Activated gamma-delta T cell treated with Interleukin-2 at 50 U/mL for 16 hours (primary cell): ENCODE data around the gene LRRC56.

Experiments
- DNase-seq: peaks from one replicate; pipeline ENCODE4 v3.0.0-alpha.2; 2020

Gene LRRC56

DNA sequence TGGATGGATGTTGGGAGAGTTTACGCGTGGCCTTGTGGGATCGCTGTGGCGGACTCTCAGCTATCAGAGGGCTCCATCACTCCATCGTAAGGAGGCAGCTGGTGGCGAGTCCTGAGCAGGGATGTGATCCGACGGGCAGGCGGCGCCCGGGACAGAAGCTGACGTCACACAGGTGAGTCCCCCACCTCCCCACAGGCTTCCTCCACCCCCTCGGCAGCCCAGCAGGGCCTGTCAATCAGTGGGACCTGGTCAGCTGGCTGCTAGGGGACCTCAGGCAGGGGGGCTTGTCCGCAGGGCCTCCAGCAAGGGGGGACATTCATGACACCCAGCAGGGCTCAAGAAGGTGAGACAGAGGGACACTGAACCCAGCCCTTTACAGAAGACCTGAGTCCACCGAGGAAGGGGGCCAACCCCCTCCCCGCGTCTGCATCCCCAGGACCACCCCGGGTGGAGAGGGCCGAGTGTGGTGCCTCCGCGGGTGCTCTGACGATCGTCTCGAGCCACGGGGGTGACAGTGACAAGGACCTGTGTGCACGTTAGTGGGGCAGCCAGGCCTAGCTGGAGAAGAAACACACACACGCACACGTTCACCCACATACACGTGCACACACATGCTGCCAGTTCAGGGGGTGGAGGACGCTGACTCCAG is 9.0 kb upstream of the LRRC56 start:
- no peak for DNase-seq

DNA sequence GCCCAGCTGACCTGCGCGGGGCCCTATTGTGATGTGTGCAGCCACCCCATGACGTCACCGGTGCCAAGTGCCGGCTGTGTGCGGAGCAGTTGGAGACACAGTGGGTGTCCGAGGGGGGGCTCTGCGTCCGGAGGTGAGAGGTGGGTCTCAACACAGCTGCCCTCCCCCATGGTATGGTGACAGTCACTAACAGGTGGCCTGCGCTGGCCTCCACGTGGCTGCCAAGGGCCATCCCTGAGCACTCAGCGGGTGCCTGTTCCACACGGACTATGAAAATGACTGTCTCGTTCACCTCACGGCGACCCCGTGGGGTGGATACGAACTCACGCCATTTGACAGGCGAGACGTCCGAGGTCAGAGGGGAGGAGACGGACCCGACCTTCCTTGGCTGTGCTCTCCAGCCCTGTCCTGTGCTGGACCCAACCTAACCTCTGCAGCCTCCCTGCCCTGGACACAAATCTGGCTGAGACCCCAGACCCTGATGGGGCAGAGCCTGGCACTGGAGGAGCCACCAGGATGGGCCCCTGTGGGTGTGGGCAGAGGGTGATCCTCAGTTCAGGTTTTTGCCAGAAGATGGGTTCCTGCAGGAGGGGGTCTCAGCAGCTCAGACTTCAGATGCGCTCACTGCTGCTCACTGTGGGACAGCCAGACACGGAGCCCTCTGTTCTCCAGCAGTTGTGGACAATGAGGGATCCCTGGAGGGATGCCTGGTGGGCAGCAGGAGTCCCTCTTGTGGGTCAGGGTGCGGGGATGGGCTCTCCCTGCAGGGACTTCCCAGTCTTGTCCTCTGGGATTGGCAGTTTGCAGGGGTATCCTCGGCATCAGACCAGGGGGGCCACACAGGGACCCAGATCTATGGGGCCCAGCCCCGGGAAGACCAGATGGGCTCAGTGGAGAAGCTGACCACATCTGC is 8.3 kb upstream of the LRRC56 start:
- no peak for DNase-seq

DNA sequence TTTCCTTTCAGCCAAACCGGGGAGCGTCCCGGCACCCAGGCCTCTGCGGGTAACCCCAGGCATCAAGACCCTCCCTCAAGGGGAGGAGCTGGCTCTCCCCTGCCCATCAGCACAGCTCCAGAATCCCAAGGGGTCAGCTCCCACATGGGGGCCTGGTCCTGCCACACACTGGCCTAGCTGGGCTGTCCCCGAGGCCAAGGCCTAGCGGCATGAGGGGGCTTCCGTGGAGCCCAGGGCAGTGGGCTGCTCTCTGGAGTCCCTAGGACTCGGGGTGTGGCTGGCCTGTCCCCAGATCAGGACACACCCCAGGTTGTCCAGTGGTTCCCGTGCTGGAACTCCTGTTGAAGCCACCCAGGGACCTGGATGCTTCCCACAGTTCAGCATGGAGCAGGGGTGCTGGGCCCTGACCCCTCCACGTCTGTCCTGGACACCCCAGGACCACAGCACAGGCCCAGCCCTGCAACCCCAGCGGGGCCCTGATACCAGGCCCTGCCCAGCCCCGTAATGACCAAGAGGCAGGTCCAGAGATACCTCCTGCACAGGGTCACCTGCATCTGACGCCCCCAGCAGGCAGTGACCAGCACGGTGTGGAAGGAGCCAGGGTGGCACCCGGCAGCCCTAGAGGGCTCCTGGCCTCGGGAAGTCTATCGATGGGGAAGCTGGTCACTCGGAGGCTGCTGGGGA is 7.5 kb upstream of the LRRC56 start:
- no peak for DNase-seq

DNA sequence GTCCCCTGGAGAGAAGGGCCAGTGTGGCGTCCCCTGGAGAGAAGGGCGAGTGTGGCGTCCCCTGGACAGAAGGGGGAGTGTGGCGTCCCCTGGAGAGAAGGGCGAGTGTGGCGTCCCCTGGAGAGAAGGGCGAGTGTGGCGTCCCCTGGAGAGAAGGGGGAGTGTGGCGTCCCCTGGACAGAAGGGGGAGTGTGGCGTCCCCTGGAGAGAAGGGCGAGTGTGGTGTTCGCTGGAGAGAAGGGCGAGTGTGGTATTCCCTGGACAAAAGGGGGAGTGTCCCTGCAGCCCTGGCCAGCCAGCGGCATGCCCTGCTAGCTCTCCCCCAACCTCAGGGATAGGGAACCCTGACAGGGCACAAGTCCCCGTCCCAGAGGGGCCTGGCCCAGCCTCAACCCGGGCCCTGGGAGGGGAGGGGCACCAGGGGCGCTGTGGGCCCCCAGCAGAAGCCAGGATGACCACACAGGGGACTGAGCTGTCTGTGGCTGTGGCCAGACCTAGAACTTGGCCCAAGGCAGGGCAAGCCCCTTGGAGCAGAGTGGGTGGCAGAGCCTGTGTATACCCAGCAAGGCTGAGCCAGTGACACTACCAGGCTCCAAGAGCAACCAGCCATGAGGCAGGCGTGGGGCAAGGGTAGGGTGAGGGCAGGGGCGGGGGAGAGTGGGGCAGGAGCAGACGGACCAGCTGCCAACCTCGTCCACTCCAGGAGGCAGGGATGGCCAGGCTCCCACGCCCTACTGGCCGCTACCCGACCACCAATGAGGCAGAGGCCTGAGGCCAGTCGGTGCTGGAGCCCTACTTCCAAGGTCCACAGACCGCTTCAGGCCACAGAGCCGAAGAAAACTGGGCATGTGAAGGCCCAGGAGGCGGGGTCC is 6.1 kb upstream of the LRRC56 start:
- no peak for DNase-seq

DNA sequence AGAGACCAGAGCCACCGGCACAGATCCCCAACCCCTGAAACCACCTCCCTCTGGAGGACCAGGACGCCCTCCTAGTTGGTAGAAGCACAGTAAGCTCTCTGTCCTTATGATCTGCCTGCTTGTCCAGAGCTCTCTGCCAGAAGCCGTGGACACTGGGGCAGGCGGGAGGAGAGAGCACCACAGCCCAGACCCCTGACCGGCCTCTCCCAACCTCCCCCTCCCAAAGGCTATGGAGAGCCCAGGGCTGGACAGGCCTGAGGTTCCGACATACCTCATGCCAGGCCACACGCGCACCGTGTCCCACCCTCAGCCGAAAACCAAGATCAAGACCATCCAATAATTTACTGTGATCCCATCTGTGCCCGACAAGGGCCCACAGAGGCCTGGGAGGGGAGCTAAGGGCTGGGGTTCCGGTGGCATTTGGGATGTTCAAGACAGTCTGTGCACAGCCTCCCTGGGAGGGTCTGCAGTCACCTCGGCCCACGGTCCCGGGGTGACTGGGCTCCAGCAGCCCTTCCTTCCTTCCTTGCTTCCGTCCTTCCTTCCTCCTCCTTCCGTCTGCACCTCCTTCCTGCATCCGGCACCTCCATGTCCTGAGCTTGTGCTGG is 5.3 kb upstream of the LRRC56 start:
- no peak for DNase-seq

DNA sequence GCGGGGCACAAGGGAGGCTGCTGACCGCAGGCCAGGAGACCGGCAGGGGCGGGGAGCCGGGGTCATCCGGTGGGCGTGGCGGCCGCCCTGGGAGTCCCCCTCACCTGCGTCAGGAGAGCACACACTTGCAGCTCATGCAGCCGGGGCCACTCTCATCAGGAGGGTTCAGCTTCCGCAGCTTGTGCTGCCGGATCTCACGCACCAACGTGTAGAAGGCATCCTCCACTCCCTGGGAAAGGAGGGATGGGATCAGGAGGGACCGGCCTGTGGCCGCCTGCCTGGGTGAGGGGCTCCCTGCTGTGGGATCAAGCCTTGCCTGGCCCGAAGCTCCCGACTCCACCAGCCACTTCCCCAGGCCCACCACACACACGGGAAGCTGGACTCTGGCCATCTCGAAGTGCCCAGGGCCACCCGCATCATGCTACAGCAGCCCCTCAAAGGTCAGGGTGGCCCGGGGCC is 4.8 kb upstream of the LRRC56 start:
- DNase-seq: no peak

DNA sequence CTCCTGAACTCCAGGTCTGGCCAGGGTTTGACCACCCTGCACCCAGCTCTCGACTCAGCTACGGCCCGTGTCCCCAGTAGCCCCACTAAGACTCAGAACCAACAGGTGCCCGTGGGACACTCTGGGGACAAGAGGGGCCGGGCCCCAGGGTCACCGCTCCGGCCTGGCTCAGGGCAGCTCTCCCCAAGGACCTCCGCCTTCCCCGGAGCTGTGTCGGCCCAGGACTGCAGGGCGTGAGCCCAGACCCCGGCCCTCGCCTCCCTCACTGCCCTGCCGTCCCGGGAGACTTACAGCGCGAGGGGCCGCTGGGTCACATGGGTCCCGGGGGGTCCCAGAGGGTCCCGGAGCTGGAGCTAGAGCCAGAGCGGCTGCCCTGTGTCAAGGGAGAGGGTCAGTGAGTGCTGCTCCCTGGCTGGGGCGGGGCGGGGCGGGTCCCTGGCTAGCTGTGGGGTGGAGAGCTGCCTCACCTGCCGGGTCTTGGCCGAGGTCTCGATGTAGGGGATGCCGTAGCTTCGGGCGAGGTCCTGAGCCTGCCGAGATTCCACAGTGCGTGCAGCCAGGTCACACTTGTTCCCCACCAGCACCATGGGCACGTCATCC is 4.2 kb upstream of the LRRC56 start:
- DNase-seq: no peak

DNA sequence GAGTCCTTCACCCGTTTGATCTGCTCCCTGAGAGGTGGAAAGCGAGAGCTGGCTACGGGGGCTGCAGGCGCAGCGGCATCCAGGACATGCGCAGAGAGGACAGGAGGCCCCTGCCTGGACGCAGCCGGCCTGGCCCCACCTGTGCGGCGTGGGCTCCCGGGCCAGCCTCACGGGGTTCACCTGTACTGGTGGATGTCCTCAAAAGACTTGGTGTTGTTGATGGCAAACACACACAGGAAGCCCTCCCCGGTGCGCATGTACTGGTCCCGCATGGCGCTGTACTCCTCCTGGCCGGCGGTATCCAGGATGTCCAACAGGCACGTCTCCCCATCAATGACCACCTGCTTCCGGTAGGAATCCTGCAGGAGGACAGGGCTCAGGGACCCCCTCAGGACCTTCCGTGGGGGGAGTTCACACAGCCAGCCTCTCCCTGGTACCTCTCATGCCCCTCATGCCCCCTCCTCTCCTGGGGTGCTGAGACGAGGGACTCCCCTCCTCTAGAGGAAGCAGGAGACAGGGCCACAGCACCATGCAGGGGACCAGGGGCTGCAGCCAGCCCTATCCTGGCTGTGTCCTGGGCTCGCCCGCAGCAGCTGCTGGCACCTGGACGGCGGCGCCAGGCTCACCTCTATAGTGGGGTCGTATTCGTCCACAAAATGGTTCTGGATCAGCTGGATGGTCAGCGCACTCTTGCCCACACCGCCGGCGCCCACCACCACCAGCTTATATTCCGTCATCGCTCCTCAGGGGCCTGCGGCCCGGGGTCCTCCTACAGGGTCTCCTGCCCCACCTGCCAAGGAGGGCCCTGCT is 3.5 kb upstream of the LRRC56 start:
- no peak for DNase-seq

DNA sequence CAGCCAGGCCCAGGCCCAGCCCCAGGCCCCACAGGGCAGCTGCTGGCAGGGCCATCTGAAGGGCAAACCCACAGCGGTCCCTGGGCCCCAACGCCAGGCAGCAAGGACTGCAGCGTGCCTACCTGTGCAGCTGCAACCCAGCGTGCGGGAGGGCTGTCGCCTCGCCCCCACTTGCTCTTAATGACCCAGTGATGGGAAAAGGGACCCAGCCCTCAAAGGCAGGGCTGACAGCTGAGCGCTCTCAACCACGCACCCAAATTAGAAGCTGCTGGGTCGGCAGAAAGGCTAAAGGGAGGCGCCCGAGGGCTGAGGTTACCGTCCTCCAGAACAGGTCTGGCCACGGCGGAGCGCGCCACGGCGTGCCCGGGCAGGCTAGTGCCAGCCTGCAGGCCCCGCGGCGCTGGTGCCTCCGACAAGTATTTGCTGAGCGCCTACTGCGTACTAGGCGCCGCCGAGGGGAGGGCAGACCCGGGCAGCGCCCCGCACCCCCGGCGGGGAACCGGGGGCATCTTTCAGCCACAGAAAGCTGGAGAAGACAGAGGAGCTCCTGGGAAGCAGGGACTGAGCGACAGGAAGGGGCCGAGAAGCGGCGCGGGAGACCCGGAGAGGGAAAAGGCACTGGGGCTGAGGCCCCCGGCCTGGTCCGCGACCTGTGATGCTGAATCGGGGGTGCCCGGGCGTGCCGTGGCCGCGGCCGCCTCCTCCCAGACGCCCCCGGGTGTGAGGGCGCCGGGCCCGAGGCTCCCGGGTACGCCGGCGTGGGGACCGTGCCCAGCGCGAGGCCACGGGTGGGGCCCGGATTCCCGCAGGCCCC is 2.7 kb upstream of the LRRC56 start:
- DNase-seq: no peak

DNA sequence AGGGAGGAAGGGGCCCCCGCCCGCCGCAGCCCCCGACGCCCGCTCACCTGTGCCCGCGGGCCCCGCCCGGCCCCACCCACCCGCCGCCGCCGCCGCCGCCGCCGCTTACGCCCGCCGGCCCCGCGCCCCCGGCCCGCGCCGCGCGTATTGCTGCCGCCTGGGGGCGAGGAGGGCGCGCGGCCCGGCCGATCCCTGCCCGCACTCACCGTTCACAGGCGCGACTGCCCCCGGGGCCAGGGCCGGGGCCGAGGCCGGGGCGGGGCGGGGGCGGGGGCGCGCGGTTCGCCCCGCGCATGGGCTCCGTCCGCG is 2.2 kb upstream of the LRRC56 start:
- DNase-seq: no peak

DNA sequence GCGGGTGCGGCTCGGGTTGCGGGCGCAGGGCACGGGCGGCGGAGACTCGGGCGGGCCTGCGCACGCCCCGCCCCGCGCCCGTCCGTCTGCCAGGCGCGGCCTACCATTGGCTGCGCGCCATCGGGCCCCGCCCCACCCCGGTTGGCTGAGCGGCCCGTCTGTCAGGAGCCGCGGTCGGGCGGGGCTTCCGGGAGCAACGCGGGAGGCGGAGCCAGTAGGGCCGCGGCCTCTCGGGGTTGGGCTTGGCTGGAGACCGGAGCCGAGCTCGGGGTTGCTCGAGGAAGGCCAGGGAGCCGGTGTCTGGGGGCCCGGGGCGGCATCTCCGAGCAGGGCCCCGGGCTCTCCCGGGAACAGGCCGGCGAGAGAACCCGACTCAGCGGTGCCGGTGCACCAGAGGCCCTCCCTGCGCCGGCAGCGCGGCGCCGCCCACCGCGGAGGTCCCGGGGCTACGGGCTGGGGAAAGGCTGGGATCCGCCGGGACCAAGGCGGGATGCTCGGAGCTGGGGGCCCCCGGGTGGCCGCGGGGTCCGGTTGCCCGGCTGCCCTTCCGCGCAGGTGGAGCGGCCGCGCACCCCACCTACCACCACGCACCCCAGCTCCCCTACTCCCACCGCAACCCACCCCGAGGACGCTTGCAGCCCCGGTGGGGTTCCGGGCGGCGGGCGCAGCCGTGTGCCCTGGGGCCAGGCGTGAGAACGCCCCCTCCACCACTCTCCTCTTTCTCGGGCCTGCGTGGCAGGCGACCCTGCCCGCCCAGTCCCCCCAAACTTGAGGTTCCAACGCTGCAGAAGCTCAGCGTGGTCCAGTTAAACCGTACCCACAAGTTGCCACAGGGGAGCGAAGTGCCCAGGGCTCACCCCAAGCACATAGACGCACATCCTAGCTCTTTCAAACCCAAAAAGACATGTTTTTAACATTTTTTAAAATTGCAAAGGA is 1.5 kb upstream of the LRRC56 start, which contains the start of gene HRAS:
HRAS (minus strand) TSS at position 58 of the 936 bp plus-strand sequence.
- DNase-seq: peak; percentile 96

DNA sequence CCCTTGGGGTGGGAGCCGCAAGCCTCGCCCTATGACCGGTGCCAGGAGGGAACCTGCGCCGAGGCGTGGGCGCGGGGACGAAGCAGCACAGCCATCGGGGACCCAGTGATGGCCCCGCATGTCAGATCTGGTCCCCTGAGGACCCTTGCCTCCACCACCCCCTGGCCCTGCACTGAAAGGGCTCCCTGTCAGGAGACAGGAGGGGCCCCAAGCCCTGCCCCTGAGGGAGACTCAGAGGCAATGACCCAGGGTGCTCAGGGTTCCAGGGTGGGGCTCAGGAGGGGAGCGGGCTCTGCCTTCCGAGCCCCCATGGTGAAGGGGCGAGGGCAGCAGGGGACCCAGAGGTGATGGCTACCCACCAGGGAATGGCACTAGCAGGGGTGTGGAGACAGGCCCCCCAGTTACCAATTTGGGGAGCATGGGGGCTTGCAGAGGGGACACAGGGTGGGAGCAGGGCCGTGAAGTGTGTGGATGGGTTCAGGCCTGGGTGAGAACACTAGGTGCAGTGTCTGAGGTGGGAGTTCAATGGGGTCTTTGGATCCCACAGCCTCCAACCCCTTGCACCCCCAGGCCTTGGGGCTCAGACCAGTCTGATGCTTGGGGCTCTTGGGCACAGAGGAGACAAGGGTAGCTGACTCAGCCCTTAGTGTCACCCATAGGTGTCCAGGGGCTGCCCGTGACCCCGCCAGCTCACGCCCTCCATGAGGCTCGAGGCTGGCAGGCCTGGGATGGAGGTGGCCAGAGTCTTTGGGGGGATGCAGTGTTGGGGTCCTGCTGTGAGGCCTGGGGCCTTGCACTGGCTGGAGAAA is 499 bp downstream of the LRRC56 start:
- no peak for DNase-seq

DNA sequence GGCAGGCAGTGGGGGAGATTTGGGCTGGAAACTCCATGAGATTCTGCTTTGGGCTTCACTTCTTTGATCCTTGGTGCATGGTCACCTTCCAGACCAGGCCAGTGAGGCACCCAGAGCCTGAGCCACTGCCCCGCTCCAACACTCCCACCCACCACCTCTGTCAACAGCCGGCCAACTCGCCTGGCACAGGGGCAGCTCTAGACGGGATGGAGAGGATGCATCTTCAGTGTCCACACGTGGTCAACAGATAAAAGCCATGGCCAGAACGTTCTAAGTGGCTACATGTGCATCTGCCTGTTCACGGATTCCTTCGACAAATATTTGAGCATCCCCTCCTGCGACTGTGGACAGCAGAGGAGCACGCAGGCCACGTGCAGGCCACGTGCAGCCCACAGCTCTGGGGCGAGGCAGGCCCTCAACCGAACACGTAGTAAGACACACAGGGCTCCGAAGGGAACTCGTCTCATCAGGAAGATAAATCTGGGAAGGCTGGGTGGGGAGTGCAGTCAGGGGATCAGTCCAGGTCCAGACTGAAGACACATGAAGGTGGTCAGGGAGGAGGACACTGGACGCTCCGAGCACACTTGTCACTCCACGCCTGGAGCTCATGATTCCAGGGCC is 1.2 kb downstream of the LRRC56 start:
- DNase-seq: no peak

DNA sequence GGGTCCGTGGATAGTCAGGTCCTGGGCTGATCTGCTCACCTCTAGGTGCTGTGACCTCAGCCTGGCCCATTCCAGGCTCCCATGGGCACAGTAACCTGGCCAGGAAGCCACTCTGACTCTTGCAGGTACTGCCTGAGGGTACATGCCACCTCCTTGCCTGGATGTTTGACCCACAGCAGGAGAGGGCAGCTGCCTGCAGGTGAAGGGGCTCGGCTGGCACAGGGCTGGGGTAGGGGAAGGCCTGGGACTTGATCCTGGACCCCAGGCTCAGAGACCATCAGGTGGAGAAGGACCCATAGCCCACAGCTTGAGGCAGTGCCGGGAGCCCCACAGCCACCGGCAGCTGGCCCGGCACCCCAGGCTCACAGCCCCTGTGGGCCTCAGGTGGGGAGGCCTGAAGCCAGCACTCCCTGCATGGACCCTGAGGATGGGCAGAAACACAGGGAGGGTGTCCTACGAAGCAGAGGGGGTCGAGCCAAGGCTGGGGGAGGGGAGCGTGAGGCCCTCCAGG is 2.7 kb downstream of the LRRC56 start:
- no peak for DNase-seq

DNA sequence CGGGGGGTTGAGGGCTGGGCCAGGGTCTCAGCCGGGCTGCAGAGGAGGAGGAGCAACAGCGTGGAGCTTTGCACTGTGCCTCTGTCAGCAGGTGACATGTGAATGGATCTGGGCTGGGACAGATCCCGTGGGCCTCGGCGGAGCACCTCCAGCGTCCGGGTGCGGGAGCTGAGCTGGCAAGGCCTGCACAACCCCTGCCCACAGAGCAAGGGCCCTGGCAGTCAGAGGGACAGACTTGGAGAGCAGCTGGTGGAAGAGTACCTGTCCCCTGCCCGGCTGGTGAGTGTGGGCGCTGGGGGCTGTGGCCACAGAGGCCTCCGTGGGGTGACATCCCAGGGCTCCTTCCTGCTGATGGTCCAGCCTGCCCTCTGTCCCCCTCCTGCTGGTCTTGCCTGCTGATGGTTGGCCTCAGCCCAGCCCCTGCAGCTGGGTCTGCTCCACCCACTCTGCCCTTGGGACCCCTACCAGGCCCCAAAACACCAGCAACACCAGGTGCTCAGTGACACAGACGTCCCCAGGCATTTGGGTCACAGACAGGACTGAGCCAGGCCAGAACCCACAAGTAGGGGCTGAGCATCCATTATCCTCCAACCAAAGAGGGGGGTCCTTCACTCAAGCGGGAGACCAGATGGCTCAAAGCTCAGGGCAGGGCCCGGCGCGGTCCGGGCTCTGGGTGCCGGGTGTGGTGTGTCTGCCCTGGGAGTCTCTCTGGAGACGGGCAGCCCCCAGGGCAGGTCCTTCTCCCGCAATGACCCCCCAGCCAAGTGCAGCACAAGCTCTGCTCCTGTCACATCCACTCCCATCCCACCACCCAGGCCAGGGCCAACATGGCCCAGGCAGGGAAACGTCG is 3.5 kb downstream of the LRRC56 start:
- DNase-seq: no peak

DNA sequence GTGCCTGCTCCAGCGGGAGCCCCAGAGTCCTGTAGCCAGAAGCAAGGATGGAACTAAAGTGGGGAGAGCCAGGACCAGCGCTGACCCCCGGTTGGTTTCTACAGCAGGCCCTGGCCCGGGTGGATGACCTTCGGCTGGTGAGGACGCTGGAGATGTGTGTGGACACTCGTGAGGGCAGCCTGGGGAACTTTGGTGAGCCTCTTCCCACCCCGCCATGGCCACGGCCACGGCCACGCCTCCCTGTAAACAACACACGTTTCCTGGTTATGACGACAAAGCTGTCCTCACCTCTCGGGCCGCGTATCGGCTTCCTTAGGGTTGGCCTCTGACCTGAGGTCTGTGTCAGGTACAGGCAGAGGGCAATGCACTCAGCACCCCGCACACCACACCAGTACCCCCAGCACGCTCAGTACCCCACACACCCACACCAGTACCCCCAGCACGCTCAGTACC is 4.1 kb downstream of the LRRC56 start:
- DNase-seq: no peak
